NCI-H2107 (cell line): ENCODE results near the gene KIDINS220.

ENCODE experiments used
- DNase-seq: peaks from one replicate; lab custom pipeline; 2025; lab: John Stamatoyannopoulos, UW

Gene KIDINS220

DNA sequence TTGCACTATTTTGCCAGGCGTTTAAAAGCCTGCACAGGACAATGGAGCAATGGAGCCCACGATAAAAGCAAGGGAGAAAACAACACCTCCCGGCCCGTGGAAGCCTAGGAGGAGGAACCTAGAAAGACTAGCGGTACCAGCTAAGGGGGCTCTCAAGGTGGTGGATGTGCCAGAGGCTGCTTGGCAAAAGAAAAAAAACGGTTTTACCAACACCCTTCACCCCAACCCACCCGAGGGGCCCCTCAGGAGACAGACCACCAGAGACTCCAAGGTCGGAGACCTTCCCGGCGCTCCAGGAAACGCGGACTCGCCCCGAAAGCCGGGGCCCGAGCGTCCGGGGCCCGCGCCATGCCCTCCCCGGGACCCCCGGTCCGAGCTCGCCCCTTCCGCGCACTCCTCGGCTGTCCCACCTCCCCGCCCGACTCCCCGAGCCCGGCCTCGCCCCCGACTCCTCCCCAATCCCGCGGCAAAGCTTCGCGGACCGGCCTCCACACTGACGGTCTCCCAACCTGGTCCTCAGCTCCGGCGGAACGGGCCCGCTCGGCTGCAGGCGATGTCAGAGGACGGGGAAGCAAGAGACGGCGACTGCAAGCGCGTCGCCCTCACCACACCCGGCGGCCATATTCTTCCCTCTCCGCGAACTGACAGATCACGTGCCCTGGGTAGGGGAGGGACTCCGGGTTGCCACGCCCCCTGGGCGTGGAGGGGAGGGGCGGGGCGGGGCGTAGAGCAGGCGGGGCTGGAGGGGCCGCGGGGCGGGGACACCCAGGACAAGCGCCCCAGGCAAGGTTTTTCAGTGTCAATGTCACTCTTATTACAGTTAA, at the start of gene KIDINS220:
Gene KIDINS220, minus strand, starts transcription at position 643 of the 824 bp plus-strand sequence. CDS start 10,520 bp downstream, outside the sequence.
- DNase-seq: peak; percentile 78

DNA sequence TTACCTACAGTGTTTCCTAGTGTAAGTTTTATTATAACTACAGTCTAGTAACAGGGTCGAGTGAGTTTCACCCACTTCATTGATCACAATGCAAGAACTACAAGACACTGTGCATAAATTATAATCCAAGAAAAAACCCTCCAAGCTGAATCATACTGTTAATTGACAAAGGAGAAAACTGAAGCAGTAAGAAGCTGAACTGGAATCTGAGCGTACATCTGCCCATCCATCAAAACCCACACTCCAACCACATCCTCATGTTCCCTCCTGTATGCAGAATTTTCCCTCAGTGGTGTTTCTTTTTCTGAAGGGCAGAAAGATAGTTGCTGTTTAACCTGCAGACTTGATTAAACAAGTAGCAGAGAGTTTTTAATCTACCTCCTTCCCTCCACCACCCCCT, 49.5 kb upstream of the KIDINS220 start:
- DNase-seq: no peak

DNA sequence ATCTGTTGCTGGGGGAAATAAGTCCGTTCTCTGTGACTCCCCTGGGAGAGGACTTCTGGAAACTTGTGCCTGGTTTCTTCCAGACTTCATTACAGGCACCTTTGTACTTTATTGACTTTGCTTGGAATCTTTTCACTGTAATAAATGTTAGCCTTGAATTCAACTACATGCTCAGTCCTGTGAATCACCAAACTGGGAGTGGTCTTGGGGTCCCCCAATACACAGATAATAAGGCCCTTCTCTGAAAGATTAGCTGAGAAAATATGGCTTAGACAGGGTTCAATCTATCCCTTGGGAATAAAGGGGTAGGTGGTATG, 48.7 kb upstream of the KIDINS220 start:
- DNase-seq: no peak

DNA sequence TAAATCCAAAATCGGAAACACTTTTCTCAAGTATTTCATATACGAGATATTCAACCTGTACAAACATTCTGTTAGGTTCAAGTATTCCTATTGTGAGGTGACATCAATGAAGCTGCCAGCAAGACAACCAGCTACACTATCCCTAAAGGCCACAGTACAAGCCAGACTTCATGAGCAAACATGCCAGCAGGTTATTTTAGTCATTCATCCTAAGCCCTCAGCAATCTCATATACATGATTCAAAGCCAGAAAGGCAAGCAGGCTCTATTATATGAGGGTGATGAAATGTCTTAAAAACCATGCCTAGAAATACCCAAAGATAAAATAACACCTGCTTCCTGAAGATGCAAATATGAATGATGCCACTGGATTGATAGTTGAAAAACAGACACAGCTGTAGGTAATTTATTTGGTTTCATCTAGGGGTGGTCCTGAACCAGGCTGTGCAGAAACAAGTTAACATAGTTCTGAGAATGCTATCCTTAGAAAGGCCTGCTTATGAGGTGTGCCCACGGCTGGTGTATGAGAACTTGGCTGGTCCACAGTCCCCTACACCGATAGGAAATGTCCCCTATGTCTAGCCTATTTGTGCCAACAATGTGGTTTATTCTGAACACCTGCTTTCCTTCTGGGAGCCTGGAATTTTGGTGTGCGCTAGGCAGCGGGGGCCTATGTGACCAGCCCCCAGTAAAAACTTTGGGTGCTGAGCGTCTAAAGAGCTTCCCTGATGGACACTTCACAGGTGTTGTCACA, 48.2 kb upstream of the KIDINS220 start:
- no peak for DNase-seq

DNA sequence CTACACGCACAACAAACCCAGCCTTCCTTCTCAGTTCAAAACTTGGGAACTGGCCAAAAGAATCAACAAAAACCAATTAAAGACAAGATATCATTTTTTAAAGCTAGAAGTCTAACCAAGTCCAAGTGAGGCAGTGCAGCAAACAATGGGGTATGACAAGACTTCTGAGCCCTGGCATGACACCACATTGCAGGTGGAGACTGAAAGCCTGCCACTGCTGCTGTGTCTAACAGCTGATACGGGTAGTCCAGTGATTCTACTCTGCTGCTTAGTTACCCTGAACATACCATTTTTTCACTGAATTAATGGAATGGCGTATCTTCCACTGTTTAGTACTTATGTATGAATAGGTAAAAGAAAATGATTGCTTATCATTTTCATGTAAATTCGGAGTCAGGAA, 47.4 kb upstream of the KIDINS220 start:
- no peak for DNase-seq

DNA sequence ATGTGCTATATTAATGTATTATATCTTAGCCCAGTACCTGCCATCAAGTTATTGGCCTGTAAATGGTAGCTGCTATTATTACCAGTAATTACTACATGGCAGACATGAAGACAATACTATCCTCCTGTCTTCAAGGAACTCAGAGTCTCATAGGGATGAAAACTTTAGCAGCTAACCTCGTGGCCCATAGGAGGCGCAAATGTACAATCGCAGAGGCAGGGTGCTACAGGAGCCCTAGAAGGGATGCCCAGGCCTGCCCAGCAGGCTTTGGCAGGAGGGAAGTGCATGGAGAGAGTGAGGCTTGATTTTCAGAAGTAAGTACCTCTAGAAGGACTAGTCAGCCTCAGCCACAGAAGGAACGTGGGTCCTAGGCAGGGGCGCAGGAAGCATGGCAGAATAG, 44.7 kb upstream of the KIDINS220 start:
- DNase-seq: no peak

DNA sequence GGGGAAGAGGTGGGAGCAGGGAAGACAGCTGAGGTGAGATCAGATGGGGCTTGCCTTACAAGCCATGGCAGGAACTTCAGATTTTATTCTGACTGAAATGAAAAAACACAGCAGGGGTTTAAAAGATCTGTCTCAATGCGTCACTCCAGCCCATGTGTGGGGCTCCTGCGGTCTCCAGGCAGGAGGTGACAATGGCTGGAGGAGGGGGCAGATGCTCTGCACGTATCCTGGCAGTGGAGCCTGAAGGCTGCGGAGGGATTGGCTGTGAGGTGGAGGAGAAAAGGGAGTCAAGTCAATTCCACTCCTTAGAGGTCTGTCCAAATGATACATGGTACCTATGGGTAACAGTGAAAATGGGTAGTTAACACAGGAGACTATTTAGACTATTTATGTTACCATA, 40.5 kb upstream of the KIDINS220 start:
- no peak for DNase-seq

DNA sequence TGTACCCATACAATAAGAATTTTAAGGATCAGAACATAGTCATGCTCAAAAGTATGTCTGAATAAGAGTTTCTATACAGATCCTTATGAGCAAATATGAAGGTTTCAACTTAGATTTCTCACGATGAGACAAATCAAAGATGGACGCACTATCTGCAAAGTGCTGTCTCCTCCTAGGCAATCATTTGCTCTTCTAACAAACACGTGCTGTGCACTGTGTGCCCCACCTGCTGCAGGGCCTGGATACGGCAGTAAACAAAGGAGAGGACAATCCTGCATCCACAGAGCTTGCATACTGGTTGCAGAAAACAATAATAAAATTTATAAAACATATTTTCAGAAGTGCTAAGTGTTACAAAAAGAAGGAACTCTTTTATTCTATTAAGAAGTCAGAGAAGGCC, 39.9 kb upstream of the KIDINS220 start:
- no peak for DNase-seq

DNA sequence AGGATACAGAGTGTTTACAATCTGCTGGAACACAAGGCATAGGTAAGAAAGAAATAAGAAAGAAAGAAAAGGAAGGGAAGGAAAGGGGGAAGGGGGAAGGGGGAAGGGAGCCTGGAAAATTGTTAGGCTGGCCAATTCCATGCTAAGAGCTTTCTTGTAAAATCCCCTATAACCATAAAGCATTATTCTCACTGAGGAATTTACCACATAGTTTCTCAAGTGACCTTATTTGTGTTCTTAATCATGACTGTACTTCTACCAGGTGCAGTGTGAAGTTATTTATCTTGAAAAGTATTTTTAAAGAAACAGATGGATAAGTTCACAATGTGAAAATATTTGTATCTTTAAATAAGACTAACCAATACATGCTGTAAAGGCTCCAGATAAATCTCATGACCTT, 39.2 kb upstream of the KIDINS220 start:
- DNase-seq: no peak

DNA sequence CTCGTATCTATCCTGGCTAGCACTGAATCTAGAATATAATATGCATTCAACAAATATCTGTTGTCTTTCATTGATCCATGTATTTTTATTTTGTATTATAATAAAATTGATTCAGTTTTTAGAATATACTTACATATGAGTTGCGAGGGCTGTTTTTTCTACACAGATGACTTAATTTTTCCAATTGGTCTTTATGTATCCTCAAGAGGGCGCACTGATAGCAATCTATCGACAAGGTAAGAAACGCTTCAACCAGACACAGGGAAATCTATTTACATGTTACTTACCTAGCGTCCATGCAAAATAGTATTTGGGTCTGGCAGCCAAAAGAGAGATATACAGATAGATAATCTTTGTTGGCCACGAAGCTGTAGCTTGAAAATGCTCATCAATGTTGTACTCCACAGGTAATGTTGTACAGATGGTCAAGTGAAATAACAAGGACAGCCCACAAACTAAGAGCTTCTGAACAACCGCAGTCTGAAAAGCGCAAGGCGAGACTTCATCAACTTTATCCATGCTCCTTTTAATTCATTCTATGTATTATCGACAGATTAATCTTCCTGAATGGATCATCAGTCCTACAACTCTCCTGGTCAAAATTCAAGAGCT, 35.5 kb upstream of the KIDINS220 start:
- DNase-seq: peak; percentile 27

DNA sequence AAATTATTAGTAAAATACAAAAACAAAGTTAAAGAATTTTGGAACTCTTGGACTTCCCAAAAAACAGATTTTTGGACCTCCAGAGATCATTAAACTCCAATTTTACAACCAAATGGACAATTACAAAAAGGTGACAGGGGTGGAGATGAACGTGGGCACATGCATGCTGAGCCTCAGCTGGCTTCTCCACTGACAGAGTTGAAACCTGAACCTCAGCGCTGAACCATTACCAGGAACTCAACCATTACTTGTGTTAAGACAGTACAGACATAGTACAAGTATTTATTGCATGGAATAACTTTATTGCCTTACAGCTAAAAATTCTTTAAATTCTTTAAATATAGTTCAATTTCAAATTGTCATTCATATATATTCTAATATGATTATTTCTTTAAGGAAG, 33.0 kb upstream of the KIDINS220 start:
- DNase-seq: no peak

DNA sequence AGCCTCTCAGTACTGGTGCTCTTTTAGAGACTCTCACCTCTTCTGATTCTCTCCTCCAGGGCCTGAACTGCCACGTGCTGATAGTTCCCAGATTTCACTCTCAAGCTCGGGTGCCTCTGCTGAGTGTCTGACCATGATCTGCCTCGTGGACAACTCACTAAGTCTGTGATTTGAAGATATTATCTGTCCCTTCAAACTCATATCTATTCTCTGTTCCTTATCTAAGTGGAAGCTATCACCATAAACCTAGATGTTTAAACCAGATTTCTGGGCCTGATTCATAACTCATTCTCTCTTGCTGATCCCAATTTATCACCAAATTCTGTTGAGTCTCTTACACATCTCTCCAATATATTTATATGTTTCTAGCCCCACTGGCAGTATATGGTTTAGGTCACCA, 29.9 kb upstream of the KIDINS220 start:
- DNase-seq: no peak

DNA sequence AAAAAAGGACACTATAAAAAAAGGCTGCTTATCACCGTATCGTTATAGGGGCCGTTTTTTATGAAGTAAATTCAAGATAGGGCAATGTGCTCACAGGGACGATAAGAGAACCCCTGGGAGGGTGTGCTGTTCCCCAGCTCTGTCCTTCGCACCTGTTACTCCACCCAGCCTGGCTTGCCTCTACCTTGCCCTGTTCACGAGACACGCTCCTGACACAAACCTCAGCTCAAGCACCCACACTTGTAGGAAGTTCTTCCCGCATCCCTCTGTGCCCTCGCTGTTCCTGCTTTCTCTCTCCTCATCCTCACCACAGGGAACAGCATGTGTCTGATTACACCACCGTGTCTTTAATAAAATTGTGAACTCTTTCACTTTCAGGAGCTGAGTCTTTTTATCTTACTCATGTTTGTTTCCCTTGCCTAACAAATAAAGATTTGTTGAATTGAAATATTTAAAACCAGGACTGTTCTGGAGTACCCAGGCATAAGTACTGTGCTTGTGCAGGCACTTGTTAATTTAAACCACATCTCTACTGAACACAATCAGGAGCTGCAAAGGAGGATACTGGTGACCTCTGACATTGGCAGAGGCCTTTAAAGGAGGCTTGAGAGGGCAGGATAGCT, 26.0 kb upstream of the KIDINS220 start:
- DNase-seq: no peak

DNA sequence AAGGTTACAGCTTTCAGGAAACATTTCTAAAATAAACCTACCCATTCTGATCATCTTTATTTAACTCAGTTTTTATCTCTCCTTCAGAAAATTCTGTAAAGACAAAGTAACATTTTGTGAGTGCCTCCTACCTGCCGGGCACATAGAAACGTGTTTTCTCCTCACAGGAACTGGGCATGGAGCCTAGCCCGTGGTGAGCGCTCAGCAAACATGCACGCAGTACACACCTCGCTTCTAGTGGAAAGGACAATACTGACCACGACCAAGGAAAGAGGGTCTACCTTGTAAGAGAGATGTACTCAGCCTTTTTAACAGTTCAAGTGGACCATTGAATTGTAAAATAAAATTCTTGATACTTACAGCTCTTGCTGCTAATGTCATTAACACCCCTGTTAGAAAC, 24.8 kb upstream of the KIDINS220 start:
- no peak for DNase-seq

DNA sequence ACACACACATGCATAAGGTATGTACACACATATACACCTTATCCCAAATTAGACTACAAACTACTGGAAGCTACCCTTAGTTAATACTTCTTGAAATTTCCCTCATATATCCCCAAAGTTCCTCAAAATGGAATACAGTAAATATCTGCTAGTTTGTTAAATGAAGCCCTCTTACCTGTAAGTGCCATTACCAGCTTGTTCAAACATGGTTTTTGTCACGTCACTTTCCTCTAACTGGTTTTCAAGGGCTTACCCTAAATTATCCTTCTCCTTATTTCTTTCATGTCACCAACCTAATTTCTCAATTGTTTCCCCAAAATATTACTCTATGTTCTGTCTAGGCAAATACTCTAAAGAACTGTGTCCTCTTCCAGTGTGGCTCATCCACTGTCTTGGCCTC, 24.4 kb upstream of the KIDINS220 start:
- DNase-seq: no peak

DNA sequence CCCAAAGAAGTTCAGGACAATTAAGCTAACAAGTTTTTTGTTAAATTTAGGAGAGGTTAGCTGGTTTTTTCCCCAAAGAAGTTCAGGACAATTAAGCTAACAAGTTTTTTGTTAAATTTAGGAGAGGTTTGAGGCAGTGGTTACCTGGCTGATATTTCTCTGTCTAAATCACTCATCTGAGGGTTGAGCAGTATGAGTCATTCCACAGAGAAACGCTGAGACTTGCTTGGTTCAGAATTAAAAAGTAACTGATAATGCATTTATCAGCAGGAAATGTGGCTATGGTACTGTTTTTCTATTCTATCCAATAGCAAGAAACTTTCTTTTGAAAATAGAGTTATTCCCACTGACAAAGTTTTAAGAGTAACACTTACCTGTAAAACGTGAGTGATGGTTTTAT, 22.8 kb upstream of the KIDINS220 start:
- DNase-seq: no peak

DNA sequence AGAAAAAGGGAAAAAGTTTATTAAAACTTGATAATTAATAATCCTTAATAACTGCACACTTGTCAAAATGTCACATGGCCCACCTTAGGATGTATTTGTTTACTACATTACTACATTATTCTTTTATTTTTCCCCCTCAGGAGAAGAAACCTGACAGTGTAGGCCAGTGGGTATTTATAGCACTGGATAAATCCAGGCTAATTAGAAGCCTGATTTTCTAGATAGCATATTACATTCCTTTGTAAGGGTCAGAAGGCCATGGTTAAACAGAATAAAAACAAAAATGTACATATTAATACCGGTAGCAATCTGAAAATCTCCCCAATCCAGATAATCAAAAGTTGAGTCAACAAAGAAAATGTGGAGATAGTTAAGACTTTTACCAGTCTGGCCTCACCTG, 21.5 kb upstream of the KIDINS220 start:
- no peak for DNase-seq

DNA sequence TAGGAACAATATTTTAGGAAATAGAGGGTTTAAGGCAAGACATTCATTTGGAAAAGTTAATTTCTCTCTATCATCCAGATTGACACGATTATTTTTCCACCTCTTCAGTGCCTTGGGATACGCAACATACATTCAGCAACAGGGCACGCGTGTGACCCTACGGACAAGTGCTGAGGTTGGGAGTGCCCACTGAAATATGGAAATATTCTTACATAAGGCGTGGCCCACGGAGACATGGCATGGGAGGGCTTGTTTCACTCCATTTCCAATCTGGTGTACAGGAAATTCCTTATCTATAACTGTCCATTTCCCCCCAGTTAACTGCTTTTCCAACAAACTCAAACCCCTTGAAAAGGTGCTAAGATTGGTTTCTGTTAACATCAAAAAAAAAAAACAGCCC, 20.9 kb upstream of the KIDINS220 start:
- DNase-seq: no peak

DNA sequence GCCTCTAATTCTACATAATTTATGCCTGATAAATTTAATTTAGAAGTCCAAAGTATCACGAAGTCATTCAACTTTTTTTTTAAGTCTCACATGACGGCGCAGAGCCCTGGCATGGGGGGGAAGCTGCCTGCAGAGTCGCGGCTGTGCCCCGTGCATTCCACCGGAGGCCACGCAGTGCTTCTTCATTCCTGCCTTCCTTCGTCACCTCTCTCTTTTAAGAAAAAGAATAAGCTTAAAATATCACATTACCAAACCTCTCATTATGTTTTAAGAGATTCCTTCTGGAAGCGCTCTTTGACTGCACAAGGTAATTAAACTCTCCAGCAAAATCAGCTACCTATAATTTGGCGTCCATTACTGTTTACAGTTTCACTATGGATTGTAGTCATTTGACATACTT, 20.3 kb upstream of the KIDINS220 start:
- DNase-seq: no peak

DNA sequence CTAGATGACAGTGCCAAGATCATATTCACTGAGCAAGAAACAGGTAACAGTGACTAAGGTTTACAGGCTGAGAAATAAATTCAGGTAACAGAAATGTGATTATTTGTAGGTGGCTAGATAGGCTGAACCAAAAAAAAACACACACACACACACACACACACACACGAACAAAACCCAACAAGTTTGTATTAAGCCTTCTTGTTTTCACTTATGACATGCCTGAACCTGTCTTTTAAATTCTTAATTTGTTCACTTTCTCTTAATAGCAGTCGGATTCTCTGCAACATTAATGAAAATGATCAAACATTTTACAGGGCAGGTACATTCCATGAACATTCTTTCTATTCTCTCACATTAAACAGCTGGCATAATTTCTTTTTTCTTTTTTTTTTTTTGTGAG, 18.8 kb upstream of the KIDINS220 start:
- no peak for DNase-seq

DNA sequence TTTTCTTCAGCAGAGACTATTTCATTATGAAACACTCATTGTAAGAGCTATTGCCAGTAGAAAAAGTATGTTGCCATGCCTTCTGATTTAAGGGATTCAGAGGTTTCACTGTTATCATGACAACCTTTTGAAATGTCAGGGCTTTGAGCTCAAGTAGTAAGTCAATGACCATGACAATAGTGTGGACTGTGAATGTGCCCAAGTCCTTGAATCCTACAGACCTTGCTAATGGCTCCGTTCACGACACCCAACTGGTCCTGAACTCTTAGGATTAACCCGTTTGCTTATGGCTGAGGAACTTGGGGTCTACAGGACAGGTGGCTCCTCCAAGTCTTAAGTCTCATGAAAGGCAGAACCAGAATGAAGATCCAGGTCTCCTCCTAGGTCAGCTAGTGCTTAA, 17.6 kb upstream of the KIDINS220 start:
- no peak for DNase-seq

DNA sequence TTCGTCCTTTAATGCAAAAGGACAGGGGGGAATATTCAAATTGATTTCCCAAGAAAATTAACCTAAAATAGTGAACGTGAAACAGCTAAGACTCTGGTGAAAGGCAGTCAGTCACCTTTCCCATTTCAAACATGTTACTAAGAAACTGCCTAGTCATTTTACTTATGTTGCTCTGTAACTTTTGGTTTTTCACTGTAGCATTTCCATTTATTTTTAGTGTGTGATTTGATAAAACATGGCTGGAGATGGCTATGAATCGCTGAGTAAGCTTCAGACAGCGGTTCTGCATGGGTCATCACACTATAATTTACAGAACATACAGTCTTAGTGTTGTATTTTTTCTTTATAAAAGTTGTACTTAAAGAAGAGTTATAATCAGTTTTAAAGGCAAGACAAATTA, 16.0 kb upstream of the KIDINS220 start:
- no peak for DNase-seq
